NCI-H2171 treated with DMSO at 0.1 percent for 48 hours (cell line): Measurements from ENCODE around the gene CENPN.
A peak's percentile ranks its signal among the peaks of the same experiment; 100 is the strongest.

ENCODE experiments used
- DNase-seq: peaks from one replicate; lab custom pipeline; 2025; lab: John Stamatoyannopoulos, UW

CENPN gene

DNA sequence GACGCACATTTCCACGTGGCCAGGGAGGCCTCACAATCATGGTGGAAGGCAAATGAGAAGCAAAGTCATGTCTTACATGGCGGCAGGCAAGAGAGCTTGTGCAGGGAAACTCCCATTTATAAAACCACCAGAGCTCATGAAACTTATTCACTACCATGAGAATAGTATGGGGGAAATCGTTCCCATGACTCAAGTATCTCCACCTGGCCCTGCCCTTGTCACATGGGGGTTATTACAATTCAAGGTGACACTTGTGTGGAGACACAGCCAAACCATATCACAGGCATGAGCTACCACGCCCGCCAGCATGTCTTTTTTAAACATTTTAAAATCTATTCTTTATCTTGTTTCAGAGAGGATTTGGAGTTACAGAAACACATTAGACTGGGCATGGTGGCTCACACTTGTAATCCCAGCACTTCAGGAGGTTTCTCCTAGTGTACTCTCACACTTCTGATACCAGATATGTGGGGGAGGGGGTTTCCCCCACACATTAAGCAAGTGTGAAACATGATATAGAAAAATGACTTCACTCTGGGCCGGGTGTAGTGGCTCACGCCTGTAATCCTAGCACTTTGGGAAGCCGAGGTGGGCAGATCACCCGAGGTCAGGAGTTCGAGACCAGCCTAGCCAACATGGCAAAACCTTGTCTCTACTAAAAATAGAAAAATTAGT is 23.1 kb downstream of the CENPN start:
- no peak for DNase-seq

DNA sequence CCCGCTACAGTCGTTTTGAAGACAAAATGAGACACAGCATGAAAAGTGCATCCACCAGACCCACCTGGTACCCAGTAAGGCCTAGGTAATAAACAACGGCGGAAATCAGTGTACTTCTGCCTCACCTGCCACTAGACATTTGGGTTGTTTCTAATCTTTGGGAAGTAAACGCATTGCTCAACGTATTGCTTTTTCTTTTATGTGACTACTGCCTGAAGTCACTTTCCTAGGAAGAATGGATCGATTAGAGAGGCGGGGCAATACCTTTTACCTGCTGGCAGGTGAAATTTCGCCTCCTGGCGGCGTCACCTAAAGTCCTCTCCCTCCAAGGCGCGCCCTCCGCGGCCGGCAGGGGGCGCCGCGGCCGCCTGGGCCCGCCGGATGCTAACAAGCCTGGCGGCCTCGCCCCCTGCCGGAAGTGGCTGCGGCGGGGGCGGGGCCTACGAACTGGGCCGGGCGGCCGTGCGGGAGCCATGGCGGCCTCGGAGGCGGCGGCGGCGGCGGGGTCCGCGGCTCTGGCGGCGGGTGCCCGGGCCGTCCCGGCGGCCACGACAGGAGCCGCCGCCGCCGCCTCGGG is 28.5 kb downstream of the CENPN start, which contains the start of gene ATMIN:
ATMIN (plus strand) TSS at position 445 of the 577 bp plus-strand sequence; CDS start at position 474, 29 bp downstream.
- DNase-seq, result peak; percentile 88

DNA sequence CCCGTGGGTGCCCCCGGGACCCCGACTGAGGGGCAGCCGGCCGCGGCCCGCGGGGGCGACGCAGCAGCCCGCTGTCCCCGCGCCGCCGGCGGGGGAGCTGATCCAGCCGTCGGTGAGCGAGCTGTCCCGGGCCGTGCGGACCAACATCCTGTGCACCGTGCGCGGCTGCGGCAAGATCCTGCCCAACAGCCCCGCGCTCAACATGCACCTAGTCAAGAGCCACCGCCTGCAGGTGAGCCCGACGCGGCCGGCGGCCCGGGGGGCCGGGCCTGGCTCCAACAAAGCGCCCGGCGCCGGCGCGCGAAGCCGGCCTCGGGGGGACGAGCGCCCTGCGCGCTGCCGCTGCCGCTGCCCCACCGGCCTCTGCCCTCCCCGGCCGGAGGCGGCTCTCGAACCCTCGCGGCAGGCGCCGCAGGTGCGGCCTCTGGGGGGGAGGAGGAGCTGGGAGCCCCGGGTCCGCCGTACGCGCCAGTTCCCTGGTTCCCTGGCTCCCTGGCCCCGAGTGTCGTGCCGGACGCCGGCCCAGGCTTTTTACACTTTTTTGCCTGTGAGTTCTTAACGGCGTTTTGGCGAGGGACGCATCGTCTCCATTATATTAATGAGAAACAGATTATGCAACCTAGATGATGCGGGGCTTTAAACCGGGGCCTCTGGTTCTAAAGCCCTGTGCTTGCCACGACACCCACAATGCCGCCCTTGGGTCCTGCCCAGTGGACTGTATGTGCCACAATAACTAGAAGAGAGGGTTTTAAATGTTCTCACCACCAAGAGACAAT is 29.1 kb downstream of the CENPN start:
- DNase-seq, result peak; percentile 43

DNA sequence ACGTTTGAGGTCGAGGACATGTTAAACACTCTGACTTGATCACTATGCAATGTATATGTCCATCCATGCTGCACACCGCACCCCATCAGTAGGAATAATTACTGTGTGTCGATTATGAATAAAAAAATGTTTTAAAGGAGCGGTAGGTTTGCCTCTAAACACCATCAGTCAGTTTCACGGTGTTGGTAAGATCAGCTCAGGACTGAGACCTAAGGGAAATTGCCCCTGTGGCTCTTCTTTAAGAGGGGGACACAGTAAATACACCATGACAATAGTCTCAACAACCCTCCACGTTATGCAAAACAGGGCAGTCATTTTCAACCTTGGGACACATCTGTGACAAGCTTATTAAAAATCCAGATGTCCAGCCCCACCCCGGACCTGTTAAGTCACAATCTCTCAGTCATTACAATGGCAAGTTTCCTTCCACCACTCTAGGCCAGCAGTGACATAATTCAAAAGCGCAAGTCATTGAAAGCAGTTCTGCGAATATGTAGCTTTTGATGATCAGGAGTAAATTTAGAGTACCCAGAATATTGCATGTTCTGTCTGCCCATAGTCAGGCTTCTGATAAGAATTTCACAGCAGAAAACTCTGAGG is 29.8 kb downstream of the CENPN start:
- no peak for DNase-seq

DNA sequence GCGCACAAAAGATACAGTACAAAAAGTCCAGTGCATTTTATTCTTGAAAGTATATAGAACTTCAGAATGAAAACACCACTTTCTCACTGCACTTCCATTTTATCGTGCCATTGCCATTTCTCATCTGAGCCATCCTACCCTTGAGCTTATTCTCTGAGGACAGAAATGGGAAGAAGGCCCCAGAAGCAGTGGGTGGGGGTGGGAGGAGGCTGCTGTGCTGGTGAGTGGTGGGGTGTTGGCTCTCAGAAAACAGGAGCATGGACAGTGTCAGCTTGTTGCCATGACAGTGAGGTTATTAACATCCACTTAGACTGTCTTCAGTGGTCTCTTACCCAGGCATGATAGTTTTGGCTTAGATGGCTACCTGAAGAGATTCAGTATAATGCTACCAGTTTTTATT is 33.1 kb downstream of the CENPN start:
- DNase-seq, result no peak

DNA sequence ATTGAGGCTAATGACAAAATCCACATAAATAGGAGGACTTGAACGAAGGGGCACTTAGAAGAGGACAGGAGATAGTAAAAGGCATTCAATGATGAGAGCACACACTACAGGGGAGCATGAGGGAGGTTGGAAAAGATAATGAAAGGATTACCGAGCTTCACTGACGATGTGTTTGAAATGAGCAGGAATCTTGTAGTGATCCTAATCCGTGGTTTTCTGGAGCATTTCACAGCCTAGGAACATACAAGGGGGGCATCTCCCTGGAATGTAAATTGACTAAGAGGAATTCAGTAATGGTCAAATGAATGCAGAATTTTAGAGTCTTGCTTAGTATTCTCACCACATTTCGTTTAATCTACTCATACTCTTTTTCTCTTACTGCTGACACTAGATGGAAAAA is 33.8 kb downstream of the CENPN start:
- no peak for DNase-seq

DNA sequence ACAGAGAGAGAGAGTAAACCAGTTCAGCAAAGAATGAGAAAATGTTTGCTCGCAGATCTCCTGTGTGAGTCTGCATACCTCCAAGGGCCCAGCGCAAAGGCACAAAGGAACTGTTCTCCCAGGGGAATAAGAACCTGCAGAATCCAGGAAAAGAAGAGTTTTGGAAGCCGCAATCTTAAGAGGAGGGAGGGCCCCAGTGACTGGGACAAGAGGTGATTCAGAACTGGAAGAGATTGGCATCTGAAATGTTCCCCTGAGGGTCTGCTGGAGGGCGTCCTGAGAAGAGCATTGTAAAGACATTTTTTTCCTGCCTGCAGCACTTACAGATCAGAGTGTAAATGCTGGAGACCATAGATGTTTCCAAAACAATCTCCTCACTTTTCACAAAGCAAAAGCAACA is 34.7 kb downstream of the CENPN start:
- DNase-seq, result no peak

DNA sequence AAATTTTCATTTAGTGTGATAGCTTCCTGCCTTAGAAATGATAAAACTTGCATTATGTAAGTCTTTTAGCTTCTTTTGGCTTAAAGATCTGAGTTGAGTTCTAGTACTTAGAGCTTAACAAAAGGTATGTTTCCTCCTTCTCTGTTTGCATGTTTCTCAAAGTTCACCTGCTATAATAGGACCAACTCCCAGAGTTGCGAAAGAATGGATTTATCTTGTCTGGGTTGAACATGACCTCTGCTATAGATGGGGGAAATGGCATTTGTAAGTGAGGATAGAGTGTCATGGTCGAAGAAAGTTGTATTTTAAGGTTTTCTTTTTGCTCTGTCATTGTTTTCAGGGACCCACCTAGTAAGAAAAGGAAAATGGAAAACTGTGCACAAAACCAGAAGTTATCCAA is 35.8 kb downstream of the CENPN start:
- no peak for DNase-seq

DNA sequence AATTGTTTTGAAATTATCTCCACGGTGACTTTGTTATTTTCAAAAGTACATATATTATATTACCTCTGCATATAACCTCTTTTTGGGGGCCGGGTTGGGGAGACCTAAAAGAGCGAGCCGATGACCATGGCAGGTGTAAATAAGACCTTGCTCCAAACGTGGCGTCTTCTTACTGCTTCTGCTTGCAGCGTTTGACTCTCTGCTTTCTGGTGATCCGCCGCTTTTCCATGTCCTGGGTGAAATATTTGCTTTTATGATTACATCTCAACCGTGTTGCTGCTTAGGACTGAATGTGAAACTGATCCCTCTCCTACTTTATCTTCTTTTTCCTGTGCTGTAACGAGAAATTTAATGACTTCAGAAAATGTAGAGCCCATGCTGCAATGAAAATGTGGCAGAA is 46.7 kb downstream of the CENPN start:
- DNase-seq, result no peak

DNA sequence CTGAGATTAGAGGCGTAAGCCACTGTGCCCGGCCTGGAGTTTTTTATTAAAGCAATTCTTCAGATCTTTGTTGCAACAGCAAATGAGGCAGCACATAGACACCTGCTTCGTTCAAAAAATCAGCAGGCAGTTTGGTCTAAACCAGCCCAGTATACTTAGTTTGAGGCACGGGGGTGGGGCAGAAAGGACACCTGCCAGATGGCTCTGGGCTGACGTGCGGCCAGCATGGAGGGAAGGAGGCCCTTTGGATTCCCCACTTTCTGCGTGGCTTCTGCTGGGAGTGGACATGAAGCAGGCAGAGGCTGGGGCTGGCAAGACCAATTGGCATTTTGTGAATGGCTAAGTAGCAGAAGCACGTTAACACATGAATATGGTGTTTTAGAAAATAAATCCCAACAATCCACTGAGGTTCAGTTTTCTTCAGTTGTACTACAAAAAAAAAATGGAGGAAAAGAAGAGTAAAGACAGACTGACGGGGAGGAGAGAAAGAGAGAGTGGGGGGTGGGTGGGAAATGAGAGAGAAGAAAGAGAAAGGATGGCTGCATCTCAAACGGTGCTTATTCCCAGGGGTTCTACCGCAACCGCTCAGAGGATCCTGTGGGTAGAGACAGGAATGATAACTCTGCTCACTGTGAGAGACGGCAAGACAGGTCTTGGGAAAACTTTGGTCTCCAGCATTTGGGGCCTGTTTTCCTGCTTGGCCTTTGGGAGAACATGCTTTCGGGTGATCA is 53.7 kb downstream of the CENPN start:
- DNase-seq, result no peak

DNA sequence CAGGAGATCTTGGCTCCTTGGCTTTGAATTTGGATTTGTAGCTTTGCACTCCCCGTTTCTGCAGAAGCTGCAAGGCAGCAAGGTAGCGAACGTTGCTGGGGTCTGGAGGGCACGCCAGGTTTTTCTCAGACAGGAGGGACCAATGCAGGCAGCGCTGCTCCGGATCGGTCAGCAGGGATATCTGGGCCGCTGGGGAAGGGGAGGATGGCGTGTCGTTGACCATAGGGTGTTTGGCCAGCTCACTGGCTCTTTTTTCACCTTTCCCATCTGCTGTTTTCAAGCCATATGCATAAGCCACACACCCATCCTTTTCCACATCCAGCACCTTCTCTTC is 54.3 kb downstream of the CENPN start:
- DNase-seq, result no peak

DNA sequence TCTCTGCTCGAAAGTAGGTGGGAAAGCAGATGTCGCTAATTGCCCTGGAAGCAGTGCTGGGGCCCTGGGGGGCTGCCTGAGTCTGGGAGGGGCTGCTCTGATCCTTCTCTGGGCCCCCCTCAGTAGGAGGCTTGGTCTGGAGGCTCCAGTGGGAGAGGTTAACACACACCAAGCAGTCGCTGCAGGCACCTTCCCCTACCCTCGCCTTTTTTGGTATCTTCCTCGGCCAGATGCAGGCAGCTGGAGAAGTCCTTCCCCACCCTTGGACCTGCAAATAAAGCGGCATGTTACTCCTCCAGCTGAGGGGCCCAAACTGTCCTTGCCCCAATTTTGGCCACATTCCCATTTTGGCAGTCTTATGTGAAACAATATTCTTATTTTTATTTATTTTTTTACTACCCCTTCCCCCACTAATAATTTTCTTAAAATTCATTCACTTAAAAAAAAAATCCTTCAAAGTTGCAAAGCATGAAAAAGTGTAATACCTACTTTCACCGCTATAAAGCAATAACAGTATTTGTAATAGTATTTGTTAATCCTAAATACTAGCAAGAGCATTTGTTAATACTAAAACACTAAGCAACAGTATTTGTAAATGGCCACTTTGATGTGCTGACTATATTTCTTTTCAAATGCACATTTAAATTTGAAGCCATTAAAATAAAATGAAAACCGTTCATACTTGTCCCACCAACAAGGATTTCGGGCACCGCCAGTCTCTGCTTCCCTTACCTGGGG is 55.0 kb downstream of the CENPN start:
- no peak for DNase-seq

DNA sequence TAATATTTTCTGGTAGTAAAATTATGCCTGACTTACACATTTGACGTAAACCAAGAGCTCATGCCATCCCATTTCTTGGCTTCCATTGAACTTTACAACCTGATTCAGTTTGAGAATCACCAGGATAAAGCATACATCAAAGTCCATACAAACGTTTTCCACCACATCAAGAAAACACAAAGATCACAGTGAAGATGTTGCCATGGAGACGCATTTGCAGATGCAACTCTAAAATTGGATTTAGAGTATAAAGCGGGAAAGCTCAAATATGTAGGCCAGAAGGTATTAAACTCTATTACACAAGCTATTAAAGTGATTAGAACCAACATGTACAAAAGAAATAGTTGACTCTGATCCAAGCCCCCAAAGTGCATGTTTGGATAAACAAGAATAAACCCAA is 59.7 kb downstream of the CENPN start:
- DNase-seq, result no peak

DNA sequence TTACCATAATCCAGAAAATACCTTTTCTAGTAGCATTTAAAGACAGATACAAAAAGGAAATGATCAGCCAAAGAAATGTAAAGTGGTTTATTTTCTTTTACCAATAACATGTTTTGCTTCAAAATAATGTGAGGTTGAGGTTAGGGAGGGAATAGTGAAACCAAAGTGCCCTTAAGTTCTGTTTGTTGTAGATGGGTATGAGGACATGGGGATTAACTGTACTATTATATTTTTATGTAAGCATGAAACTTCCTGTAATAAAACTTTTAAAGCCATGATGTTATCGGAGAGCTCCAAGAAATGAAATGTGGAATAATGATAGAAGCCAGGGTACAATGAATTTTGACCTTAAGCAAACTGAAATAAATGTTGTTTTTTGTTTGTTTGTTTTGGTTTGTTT is 60.2 kb downstream of the CENPN start:
- DNase-seq, result no peak

DNA sequence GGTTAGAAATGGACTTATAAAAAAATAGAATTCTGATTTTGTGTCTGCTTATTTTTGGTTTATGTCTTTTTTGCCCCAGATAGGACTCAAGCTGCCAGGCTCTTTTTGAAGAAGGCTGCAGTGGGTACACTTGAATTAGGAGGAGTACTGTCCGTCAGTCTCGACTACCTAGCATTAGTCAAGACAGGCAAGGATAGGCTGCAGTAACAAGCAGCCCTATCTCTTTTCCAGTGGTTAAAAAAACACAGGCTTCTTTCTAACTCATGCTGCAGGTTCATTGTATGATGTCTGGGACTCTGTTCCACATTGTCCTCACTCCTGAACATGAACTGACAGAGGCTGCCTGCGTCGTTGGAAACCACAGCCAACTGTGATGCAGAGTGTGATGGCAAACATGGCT is 62.0 kb downstream of the CENPN start:
- DNase-seq, result no peak

DNA sequence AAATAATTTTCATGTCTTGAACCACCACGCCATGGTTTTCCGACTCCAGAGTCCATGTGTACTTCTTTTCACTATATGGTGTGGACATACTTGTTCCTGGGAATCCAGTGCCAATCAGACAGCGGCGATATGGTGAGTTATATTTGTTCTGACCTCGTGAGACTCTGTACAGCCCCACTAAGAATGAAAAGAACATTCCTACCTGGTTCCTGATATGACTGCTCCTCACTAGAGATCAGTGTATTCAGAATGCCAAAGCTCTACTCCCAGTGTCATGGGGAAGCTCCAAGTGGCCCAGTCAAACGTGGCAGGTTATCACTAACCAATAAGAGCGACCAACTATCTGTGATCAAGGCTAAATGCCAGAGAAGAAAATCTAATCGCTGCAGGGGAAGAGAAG is 64.0 kb downstream of the CENPN start:
- DNase-seq, result no peak

DNA sequence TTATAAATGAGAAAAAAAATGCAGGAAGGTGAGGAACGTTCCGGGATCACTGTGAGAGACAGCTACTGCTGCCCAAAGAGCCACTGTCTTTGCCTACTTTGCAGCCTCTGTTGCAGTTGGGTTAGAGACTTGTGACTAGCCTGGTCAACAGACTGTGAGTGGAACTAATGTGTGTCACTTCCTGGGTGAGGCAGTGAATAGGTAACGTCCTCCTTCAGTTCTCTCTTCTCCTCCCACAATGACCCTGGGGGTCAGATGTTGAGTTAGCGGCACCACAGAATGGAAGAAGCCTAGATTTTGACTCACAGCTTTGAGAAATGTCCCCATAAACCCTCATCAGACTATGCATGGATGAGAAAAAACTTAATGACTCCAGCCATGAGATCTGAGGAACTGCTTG is 64.8 kb downstream of the CENPN start:
- DNase-seq, result no peak

DNA sequence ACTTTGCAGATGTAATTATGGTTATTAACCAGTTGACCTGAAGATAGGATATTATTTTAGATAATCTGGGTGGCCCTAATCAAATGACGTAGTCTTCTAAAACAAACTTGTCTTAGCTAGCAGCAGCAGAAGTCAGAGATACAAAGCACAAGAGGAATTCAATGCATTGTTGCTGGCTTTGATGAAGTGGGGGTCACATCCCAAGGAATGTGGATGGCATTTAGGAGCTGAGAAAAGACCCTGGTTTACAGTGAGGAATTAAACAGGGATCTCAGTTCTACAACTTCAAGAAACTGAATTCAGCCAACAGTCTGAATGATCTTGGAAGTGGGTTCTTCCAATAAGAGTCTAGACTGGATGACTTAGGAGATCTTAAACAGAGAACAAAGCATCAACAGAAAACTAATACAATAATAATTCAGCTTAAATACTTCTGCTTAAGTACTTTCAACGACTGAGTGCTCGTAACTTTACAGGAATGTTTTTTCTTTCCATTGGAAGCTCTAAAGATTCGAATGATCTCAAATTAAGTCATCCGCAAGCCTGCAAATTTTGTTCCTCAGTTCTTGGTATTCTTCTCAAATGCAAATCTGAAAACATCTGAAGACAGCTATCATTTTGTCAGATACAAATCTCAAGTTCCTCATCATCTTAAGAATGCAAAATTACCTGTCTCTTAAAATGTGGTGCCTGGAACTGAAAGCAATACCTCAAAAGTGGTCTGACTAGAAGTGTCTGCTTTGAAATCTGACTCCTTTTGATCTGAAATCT is 66.7 kb downstream of the CENPN start:
- no peak for DNase-seq

DNA sequence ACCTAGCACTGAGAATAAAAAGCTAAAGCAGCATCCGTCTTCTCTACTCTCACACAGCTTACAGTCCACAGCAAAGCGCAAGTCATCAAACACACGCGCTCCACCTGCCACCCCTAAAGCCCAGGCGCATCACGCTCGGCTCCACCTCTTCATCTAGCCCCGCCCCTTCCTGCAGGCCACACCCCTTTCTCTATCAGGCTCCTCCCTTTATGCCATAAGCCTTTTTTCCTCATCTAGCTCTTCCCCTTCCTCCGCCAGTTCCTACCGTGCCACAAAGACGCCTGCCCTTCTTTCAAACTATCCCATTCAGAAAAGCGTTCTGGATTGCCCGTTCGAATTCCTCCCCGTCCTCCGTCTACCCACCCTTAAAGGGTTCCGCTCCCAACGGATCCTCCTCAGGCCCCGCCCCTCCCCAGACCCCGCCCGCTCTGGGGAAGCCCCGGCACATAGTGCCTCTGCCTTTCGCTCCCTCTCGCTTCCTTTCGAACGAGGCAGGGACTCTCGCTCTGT is 69.6 kb downstream of the CENPN start:
- peak; percentile 95 for DNase-seq

DNA sequence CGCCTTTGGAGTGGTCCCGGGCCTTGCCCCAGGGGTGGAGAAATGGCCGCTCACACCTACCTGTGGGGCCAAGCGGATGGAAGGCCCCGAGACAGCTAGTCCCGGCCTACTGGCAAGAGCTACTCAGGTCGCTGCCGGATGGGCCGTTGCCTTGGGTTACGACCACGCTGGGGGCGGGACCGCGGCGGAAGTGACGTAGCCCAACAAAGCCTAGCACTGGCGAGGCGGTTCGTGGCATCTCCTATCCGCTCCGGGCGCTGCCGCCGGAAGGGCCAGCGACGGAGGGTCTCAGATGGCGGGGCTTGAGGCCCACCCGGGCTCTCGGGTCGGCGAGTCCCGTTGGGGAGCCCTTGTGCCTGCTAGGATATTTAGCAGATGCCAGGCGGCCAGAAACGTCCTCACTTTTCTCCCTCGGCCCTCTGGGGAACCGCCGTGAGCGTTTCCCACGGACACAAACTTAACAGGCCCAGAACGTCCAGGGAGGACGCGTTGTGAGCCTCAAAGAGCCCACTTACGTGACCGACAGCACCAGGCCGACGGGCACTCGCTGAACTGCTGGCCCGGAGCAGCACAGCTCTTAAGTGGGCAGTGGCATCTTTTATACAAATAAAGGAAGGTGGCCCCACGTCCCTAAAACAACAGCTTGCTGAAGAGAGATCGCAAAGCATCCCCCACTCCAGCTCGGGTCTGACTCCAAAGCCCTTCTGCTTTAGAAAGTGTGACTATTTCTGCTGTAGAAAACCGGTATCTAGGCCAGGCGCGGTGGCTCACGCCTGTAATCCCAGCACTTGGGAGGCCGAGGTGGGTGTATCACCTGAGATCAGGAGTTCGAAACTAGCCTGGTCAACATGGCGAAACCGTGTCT is 70.3 kb downstream of the CENPN start, which contains the start of gene C16orf46:
C16orf46 (minus strand) TSS at position 163 of the 865 bp plus-strand sequence. CDS start 13,283 bp downstream, outside the sequence.
- DNase-seq, result peak; percentile 94
